ENCODE results near the gene RPE. TPM values are rescaled to one million over a fixed set of nuclear protein-coding genes. Genes with fewer than 3 reads are reported as not detected.

RPE gene
- total RNA-seq, 1 donor from 2014 or later: 45.1 TPM

GRCh38 chr2:209988010-209988409 is 14.4 kb upstream of the RPE start:
- no peak for DNase-seq
- Histone ChIP-seq H3K27me3 (ENCODE audit: low read depth) (no peaks in the 10 kb centered on the region), H3K9me3 (no peaks in the 10 kb centered on the region), H3K36me3 (no peaks in the 10 kb centered on the region), H3K4me3 (no peak overlapping the region), H3K4me1 (no peaks in the 10 kb centered on the region), H3K27ac (no peak overlapping the region)
- no peak for ATAC-seq
- intact Hi-C loops (cut with DNase I): no loop called here
- TF ChIP-seq CTCF (IDR thresholded peaks at IDR 0.05): no peak

DNA sequence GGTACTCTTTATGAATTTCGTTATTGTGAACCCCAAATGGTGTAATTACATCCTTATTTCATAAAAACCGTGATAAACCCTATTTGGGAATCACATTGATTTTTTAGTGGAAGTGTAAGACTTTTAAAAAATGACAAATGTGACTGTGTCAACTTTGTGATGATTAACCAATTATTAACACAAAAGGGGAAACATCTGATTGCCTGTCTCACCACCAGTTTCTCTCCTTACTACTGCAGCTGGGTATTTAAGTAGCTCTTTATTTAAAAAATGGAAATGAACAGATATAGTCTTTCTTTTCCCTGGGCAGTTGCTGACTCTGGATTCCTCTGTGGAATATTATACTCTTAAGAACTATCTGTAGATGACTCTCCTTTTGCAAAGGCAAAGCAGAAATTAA is 11.6 kb upstream of the RPE start:
- no peak for ATAC-seq
- no peaks in the 10 kb centered on the region for H3K36me3 ChIP-seq
- no peaks in the 10 kb centered on the region for H3K9me3 ChIP-seq
- H3K27ac ChIP-seq: no peak overlapping the region
- no peak for DNase-seq
- intact Hi-C loops (cut with DNase I): no loop called here
- no peak overlapping the region for H3K4me3 ChIP-seq
- no peaks in the 10 kb centered on the region for H3K27me3 ChIP-seq (ENCODE audit: low read depth)
- H3K4me1 ChIP-seq: no peaks in the 10 kb centered on the region
- no peak for TF ChIP-seq CTCF (IDR thresholded peaks at IDR 0.05)

DNA sequence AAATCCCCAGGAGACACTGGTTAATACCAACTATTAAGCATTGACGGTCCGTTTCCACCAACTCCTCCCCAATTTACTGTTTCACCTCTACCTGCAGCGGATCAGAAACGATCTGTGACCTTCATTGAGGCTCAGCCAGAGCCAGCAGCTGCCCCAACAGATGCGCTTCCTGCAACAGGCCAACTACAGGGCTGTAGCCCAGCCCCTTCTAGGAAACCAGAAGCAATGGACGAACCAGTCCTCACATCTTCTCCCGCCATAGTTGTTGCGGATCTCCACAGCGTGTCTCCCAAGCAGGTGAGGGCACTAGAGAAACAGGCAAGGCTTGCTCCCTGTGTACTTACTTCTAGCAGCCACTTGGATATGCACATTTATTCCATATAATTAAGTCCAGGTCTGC is 8.5 kb upstream of the RPE start:
- intact Hi-C loops (cut with DNase I): no loop called here
- Histone ChIP-seq H3K36me3 (no peaks in the 10 kb centered on the region), H3K9me3 (no peaks in the 10 kb centered on the region), H3K27ac (no peak overlapping the region), H3K4me3 (no peak overlapping the region), H3K4me1 (no peaks in the 10 kb centered on the region), H3K27me3 (ENCODE audit: low read depth) (no peaks in the 10 kb centered on the region)
- DNase-seq (no peak), ATAC-seq (no peak)
- no peak for TF ChIP-seq CTCF (IDR thresholded peaks at IDR 0.05)

- Histone ChIP-seq H3K36me3 (no peaks in the 10 kb centered on the region), H3K4me3 (no peak overlapping the region), H3K4me1 (peaks cover 10% of the 10 kb centered on the region), H3K27me3 (ENCODE audit: low read depth) (no peaks in the 10 kb centered on the region), H3K9me3 (no peaks in the 10 kb centered on the region), H3K27ac (no peak overlapping the region)
- DNase-seq (no peak), ATAC-seq (no peak)
- TF ChIP-seq CTCF (IDR thresholded peaks at IDR 0.05): no peak
- intact Hi-C loops (cut with DNase I): no loop called here
Measured at GRCh38 chr2:209998596-209998995, 3.8 kb upstream of the RPE start.

DNA sequence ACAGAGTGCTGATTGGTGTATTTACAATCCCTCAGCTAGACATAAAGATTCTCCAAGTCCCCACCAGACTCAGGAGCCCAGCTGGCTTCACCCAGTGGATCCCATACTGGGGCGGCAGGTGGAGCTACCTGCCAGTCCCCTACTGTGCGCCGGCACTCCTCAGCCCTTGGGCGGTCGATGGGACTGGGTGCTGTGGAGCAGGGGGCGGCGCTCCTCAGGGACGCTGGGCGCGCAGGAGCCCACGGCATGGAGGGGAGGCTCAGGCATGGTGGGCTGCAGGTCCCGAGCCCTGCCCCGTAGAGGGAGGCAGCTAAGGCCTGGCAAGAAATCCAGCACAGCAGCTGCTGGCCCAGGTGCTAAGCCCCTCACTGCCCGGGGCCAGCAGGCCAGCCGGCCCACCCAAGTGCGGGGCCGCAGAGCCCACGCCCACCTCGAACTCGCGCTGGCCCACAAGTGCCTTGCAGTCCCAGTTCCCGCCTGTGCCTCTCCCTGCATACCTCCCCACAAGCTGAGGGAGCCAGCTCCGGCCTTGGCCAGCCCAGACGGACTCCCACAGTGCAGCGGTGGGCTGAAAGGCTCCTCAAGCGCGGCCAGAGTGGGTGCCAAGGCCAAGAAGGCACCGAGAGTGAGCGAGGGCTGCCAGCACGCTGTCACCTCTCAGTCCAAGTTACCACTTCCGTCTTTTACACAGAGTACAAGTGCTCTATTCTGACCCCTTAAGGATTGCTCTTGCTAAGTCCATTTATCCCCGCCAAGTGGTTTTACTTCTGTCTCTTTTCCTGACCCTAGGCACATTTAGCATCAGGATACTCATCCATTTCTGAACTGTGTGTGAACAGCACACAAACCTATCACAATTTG is 1.7 kb upstream of the RPE start:
- Histone ChIP-seq H3K36me3 (no peaks in the 10 kb centered on the region), H3K9me3 (no peaks in the 10 kb centered on the region), H3K4me1 (peaks cover 31% of the 10 kb centered on the region), H3K27me3 (ENCODE audit: low read depth) (no peaks in the 10 kb centered on the region), H3K4me3 (no peak overlapping the region), H3K27ac (no peak overlapping the region)
- DNase-seq (peak; percentile 46), ATAC-seq (no peak)
- intact Hi-C loops (cut with DNase I): no loop called here
- TF ChIP-seq CTCF (IDR thresholded peaks at IDR 0.05): no peak
